Measurements from ENCODE around the gene SMIM13.

The SMIM13 gene

GRCh38 chr6:11093626-11094410 is at the start of gene SMIM13:
SMIM13 (plus strand) TSS chr6:11093834; CDS start chr6:11094314, 480 bp downstream.
- DNase-seq, result peak; percentile 99

GRCh38 chr6:11043961-11044711 is 49.5 kb upstream of the SMIM13 start, which contains the start of gene ELOVL2:
ELOVL2 (minus strand) TSS chr6:11044305; CDS start chr6:11044230, 75 bp downstream.
- DNase-seq, result peak; percentile 69

- no peak for DNase-seq
Measured at GRCh38 chr6:11044712-11045167, 48.9 kb upstream of the SMIM13 start.

GRCh38 chr6:11050731-11051130 is 42.9 kb upstream of the SMIM13 start:
- peak; percentile 64 for DNase-seq

GRCh38 chr6:11053307-11053706 is 40.3 kb upstream of the SMIM13 start:
- no peak for DNase-seq

- DNase-seq, result peak; percentile 53
Measured at GRCh38 chr6:11054722-11055121, 38.9 kb upstream of the SMIM13 start.

GRCh38 chr6:11055127-11055627 is 38.5 kb upstream of the SMIM13 start:
- peak; percentile 70 for DNase-seq

GRCh38 chr6:11056871-11057270 is 36.8 kb upstream of the SMIM13 start:
- no peak for DNase-seq

GRCh38 chr6:11058406-11058805 is 35.2 kb upstream of the SMIM13 start:
- no peak for DNase-seq

- DNase-seq, result no peak
Measured at GRCh38 chr6:11062083-11062482, 31.6 kb upstream of the SMIM13 start.

- DNase-seq, result no peak
Measured at GRCh38 chr6:11062715-11063114, 30.9 kb upstream of the SMIM13 start.

GRCh38 chr6:11064836-11065235 is 28.8 kb upstream of the SMIM13 start:
- DNase-seq, result no peak

GRCh38 chr6:11065436-11066202 is 28.0 kb upstream of the SMIM13 start:
- no peak for DNase-seq

GRCh38 chr6:11066505-11067347 is 26.9 kb upstream of the SMIM13 start:
- DNase-seq, result no peak

- no peak for DNase-seq
Measured at GRCh38 chr6:11067348-11067747, 26.3 kb upstream of the SMIM13 start.

GRCh38 chr6:11069760-11070159 is 23.9 kb upstream of the SMIM13 start:
- peak; percentile 39 for DNase-seq

GRCh38 chr6:11072101-11072500 is 21.5 kb upstream of the SMIM13 start:
- DNase-seq, result no peak

GRCh38 chr6:11076540-11076939 is 17.1 kb upstream of the SMIM13 start:
- DNase-seq, result no peak

GRCh38 chr6:11078266-11078665 is 15.4 kb upstream of the SMIM13 start:
- no peak for DNase-seq

- DNase-seq, result no peak
Measured at GRCh38 chr6:11080296-11080695, 13.3 kb upstream of the SMIM13 start.

- DNase-seq, result peak; percentile 57
Measured at GRCh38 chr6:11083491-11083890, 10.1 kb upstream of the SMIM13 start.

- DNase-seq, result no peak
Measured at GRCh38 chr6:11083956-11084355, 9.7 kb upstream of the SMIM13 start.

Data from EL (cell line).